ENCODE measurements around the gene ZMAT3. TPM values are rescaled to one million over a fixed set of nuclear protein-coding genes. Genes with fewer than 3 reads are reported as not detected.

Gene ZMAT3
- total RNA-seq, 1 donor from 2014 or later, result 17.3 TPM

DNA sequence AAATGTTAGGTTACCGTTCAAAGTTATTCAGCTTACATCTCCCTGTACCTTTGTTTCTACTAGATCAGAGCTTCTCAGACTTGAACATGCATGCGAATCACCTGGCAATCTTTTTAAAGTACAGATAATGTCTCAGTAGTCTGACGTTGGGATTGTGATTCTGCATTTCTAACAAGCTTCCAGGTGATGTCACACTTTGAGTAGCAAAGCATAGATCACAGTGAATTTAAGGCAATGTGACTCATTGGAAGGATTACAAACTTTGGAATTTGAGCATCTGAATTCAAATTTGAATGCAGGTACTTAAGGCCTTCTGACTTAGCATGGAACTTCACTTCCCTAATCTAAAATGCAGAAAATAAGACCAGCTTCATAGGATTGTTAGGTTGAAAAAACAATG is 10.8 kb upstream of the ZMAT3 start:
- Mint-ChIP-seq H3K27me3 (ENCODE audit: insufficient read depth) (no peaks in the 10 kb centered on the region), H3K9me3 (no peaks in the 10 kb centered on the region), H3K4me3 (no peak overlapping the region), H3K36me3 (ENCODE audit: low read depth) (no peaks in the 10 kb centered on the region), H3K27ac (no peak overlapping the region), H3K4me1 (ENCODE audit: low read depth) (peaks cover 17% of the 10 kb centered on the region)
- intact Hi-C loops (cut with micrococcal nuclease), result no loop called here
- DNase-seq (ENCODE audit: low spot score), result no peak

- Mint-ChIP-seq H3K27me3 (ENCODE audit: insufficient read depth) (no peaks in the 10 kb centered on the region), H3K27ac (no peak overlapping the region), H3K4me1 (ENCODE audit: low read depth) (peaks cover 17% of the 10 kb centered on the region), H3K9me3 (no peaks in the 10 kb centered on the region), H3K4me3 (no peak overlapping the region), H3K36me3 (ENCODE audit: low read depth) (no peaks in the 10 kb centered on the region)
- intact Hi-C loops (cut with micrococcal nuclease), result no loop called here
- no peak for DNase-seq (ENCODE audit: low spot score)
Measured at GRCh38 chr3:179081885-179082284, 10.3 kb upstream of the ZMAT3 start.

- H3K36me3 Mint-ChIP-seq (ENCODE audit: low read depth), result no peaks in the 10 kb centered on the region
- H3K4me1 Mint-ChIP-seq (ENCODE audit: low read depth), result peaks cover 21% of the 10 kb centered on the region
- H3K9me3 Mint-ChIP-seq, result no peaks in the 10 kb centered on the region
- DNase-seq (ENCODE audit: low spot score), result no peak
- intact Hi-C loops (cut with micrococcal nuclease), result loop anchor here (10.0 kb wide), 1 partner anchor 1655 kb away; no protein-coding TSS in a partner anchor
- H3K27ac Mint-ChIP-seq, result no peak overlapping the region
- H3K4me3 Mint-ChIP-seq, result no peak overlapping the region
- H3K27me3 Mint-ChIP-seq (ENCODE audit: insufficient read depth), result peaks cover 2% of the 10 kb centered on the region
Measured at GRCh38 chr3:179079537-179079936, 7.9 kb upstream of the ZMAT3 start.

DNA sequence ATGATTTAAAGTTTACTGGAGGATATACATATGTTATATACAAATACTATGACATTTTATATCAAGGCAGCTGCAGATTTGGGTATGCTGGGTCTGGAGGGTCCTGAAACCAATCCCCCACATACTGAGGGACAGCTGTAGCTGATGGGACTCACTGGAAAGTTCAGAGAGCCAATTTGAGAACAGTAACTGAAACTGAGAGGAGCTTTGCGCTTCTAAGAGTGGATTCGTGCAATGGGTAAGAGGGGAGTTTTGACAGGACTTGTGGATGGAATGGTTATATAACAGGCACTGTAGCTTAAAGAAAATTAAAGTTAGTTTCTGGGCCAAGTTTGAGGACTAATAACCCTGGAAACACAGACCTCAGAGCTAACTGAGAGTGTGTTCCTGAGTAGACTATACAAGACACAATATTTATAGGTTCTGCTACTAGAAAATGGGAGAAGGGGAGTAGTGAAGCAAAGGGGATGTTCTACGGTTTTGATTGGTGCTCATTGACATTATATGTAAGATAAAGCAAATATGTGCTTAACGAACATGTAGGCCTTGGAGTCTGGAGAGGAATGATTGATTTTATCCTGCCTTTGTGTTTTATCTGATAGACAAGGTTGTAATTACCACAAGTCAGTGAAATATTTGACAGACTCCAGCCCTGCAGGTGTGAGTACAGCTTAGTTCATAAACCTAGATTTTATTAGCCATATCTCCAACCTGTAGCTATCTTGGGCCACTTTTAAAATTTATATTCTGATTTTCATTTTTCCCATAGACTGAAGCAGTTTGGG is 4.8 kb upstream of the ZMAT3 start:
- Mint-ChIP-seq H3K4me1 (ENCODE audit: low read depth) (peaks cover 25% of the 10 kb centered on the region), H3K27me3 (ENCODE audit: insufficient read depth) (peaks cover 3% of the 10 kb centered on the region), H3K9me3 (no peaks in the 10 kb centered on the region), H3K4me3 (no peak overlapping the region), H3K36me3 (ENCODE audit: low read depth) (peaks cover 3% of the 10 kb centered on the region), H3K27ac (no peak overlapping the region)
- no peak for DNase-seq (ENCODE audit: low spot score)
- intact Hi-C loops (cut with micrococcal nuclease), result loop anchor here (10.0 kb wide), 1 partner anchor 1652 kb away; no protein-coding TSS in a partner anchor

- no peak for DNase-seq (ENCODE audit: low spot score)
- peaks cover 3% of the 10 kb centered on the region for H3K27me3 Mint-ChIP-seq (ENCODE audit: insufficient read depth)
- intact Hi-C loops (cut with micrococcal nuclease), result loop anchor here (10.0 kb wide), 1 partner anchor 1650 kb away; no protein-coding TSS in a partner anchor
- H3K27ac Mint-ChIP-seq, result no peak overlapping the region
- peaks cover 4% of the 10 kb centered on the region for H3K36me3 Mint-ChIP-seq (ENCODE audit: low read depth)
- peaks cover 29% of the 10 kb centered on the region for H3K4me1 Mint-ChIP-seq (ENCODE audit: low read depth)
- H3K4me3 Mint-ChIP-seq, result no peak overlapping the region
- no peaks in the 10 kb centered on the region for H3K9me3 Mint-ChIP-seq
Measured at GRCh38 chr3:179074656-179075055, 3.0 kb upstream of the ZMAT3 start.

- Mint-ChIP-seq H3K9me3 (no peaks in the 10 kb centered on the region), H3K27me3 (ENCODE audit: insufficient read depth) (peaks cover 3% of the 10 kb centered on the region), H3K27ac (no peak overlapping the region), H3K36me3 (ENCODE audit: low read depth) (peaks cover 4% of the 10 kb centered on the region), H3K4me3 (no peak overlapping the region), H3K4me1 (ENCODE audit: low read depth) (peaks cover 33% of the 10 kb centered on the region)
- no peak for DNase-seq (ENCODE audit: low spot score)
- intact Hi-C loops (cut with micrococcal nuclease), result loop anchor here (2.0 to 10.0 kb wide), 2 partner anchors 531 to 1649 kb away; partner anchors contain the start of genes MRPL47 and NDUFB5
Measured at GRCh38 chr3:179073816-179074215, 2.2 kb upstream of the ZMAT3 start.

GRCh38 chr3:179072100-179072438 is 460 bp upstream of the ZMAT3 start:
- peak overlapping the region; percentile 83 for H3K27ac Mint-ChIP-seq
- H3K4me1 Mint-ChIP-seq (ENCODE audit: low read depth), result peaks cover 42% of the 10 kb centered on the region
- peak overlapping the region; percentile 81 for H3K4me3 Mint-ChIP-seq
- intact Hi-C loops (cut with micrococcal nuclease), result loop anchor here (1.0 to 10.0 kb wide), 3 partner anchors 11 to 1647 kb away; partner anchors contain the start of genes MRPL47 and NDUFB5
- peaks cover 3% of the 10 kb centered on the region for H3K27me3 Mint-ChIP-seq (ENCODE audit: insufficient read depth)
- H3K9me3 Mint-ChIP-seq, result no peaks in the 10 kb centered on the region
- peaks cover 12% of the 10 kb centered on the region for H3K36me3 Mint-ChIP-seq (ENCODE audit: low read depth)
- peak; percentile 42 for DNase-seq (ENCODE audit: low spot score)

DNA sequence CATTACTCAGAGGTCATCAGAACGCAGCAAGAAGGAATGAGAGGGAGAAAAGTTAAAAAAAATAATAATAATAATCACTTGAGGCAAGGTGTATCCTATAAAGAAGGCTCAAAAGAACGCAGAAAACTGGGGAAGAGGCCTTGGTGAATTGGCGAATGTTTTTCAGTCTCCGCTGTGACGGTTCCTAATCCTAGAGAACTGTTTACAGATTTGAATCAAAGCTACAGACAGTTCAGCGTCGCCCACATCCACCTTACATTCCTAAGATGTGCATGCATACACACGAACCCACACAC is 634 bp downstream of the ZMAT3 start:
- H3K9me3 Mint-ChIP-seq, result no peaks in the 10 kb centered on the region
- peak overlapping the region; percentile 98 for H3K4me3 Mint-ChIP-seq
- no peak for DNase-seq (ENCODE audit: low spot score)
- intact Hi-C loops (cut with micrococcal nuclease), result loop anchor here (1.0 to 10.0 kb wide), 7 partner anchors 34 to 1646 kb away; partner anchors contain the start of gene MFN1
- H3K36me3 Mint-ChIP-seq (ENCODE audit: low read depth), result peaks cover 18% of the 10 kb centered on the region
- peaks cover 3% of the 10 kb centered on the region for H3K27me3 Mint-ChIP-seq (ENCODE audit: insufficient read depth)
- peak overlapping the region; percentile 95 for H3K27ac Mint-ChIP-seq
- peaks cover 51% of the 10 kb centered on the region for H3K4me1 Mint-ChIP-seq (ENCODE audit: low read depth)

- Mint-ChIP-seq H3K4me1 (ENCODE audit: low read depth) (peaks cover 53% of the 10 kb centered on the region), H3K27ac (no peak overlapping the region), H3K27me3 (ENCODE audit: insufficient read depth) (peaks cover 3% of the 10 kb centered on the region), H3K4me3 (peak overlapping the region; percentile 71), H3K9me3 (no peaks in the 10 kb centered on the region), H3K36me3 (ENCODE audit: low read depth) (peaks cover 21% of the 10 kb centered on the region)
- intact Hi-C loops (cut with micrococcal nuclease), result loop anchor here (1.0 to 10.0 kb wide), 3 partner anchors 33 to 1645 kb away; no protein-coding TSS in a partner anchor
- no peak for DNase-seq (ENCODE audit: low spot score)
Measured at GRCh38 chr3:179069762-179070390, 1.7 kb downstream of the ZMAT3 start.

DNA sequence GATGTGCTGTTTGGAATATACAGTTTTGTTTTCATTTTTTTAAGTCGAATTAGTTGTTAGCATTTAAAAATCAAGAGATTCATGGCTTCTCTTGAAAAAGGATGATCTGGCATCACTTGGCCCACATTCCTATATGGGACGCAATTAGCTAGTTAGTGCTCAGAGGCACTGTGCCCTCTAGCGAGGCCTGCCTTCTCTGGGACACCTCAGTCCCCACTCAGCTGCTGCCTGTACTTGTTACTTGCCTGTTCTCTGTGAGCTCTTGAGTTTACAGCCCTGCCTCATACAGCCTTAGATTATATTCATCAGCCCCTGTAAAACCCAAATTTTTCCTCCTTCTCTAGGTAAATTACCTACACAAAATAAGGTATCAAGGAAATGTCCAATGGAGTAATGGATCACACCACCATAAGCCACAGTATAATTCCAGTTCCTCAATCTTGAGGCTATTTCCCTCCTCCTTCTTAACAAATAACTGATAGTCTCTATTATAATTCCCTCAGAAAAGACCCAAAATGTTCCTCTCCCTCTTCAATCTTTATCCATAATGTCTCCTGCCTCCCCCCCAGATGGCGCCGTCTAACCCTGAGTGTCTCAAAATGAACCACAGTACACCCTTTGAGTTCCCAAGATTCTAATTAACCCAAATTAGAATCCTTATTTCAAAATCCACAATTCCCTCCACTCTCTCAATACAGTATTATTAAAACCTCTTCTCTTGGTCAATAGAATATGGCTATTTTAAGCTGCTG is 2.7 kb downstream of the ZMAT3 start:
- Mint-ChIP-seq H3K27me3 (ENCODE audit: insufficient read depth) (peaks cover 1% of the 10 kb centered on the region), H3K4me1 (ENCODE audit: low read depth) (peaks cover 46% of the 10 kb centered on the region), H3K36me3 (ENCODE audit: low read depth) (peaks cover 28% of the 10 kb centered on the region), H3K27ac (peak overlapping the region; percentile 45), H3K9me3 (no peaks in the 10 kb centered on the region), H3K4me3 (peak overlapping the region; percentile 38)
- DNase-seq (ENCODE audit: low spot score), result no peak
- intact Hi-C loops (cut with micrococcal nuclease), result loop anchor here (1.0 kb wide), 1 partner anchor 247 kb away; no protein-coding TSS in a partner anchor

DNA sequence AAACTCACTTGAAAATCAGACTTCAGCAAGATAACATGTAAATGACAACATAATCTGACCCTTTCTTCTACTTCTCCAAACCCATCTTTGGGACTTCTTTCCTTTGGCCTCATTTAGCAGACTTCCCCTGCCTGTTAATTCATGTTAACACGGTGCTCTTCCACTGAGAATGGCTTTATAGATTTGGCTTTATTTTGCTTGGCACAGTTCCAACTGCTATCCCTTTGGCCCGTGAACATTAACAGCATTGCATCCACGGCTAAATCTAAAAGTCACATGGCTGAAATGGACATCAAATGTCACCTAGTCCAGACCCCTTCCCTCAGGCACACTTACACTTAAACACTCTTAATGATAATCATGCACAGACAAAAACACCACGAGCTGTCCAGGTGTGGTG is 3.8 kb downstream of the ZMAT3 start:
- peak overlapping the region; percentile 7 for H3K4me3 Mint-ChIP-seq
- DNase-seq (ENCODE audit: low spot score), result no peak
- H3K9me3 Mint-ChIP-seq, result no peaks in the 10 kb centered on the region
- H3K27ac Mint-ChIP-seq, result no peak overlapping the region
- H3K4me1 Mint-ChIP-seq (ENCODE audit: low read depth), result peaks cover 39% of the 10 kb centered on the region
- intact Hi-C loops (cut with micrococcal nuclease), result no loop called here
- H3K36me3 Mint-ChIP-seq (ENCODE audit: low read depth), result peaks cover 30% of the 10 kb centered on the region
- H3K27me3 Mint-ChIP-seq (ENCODE audit: insufficient read depth), result no peaks in the 10 kb centered on the region

- H3K36me3 Mint-ChIP-seq (ENCODE audit: low read depth), result peaks cover 35% of the 10 kb centered on the region
- no peaks in the 10 kb centered on the region for H3K27me3 Mint-ChIP-seq (ENCODE audit: insufficient read depth)
- intact Hi-C loops (cut with micrococcal nuclease), result no loop called here
- peaks cover 44% of the 10 kb centered on the region for H3K4me1 Mint-ChIP-seq (ENCODE audit: low read depth)
- H3K27ac Mint-ChIP-seq, result no peak overlapping the region
- DNase-seq (ENCODE audit: low spot score), result no peak
- no peak overlapping the region for H3K4me3 Mint-ChIP-seq
- H3K9me3 Mint-ChIP-seq, result no peaks in the 10 kb centered on the region
Measured at GRCh38 chr3:179067291-179067690, 4.3 kb downstream of the ZMAT3 start.
